DMS53 treated with DMSO at 0.1 percent for 48 hours (cell line): ENCODE results near the gene CRTC1.
"Not testable (repeated sequence)": the region's sequence is repeated elsewhere in the genome, so short reads cannot be mapped to it uniquely, and the experiment has no call there.

Experiments used
- DNase-seq: peaks from one replicate; lab custom pipeline; 2025; ENCODE audit not compliant: unreplicated experiment; lab: John Stamatoyannopoulos, UW

Gene CRTC1

GRCh38 chr19:18668744-18669523 lies 14.5 kb upstream of the CRTC1 start:
- no peak for DNase-seq

GRCh38 chr19:18669524-18669817 lies 14.0 kb upstream of the CRTC1 start:
- DNase-seq, result no peak

- DNase-seq, result no peak
Observed at GRCh38 chr19:18669883-18670282, 13.6 kb upstream of the CRTC1 start.

- DNase-seq, result no peak
Observed at GRCh38 chr19:18670312-18670711, 13.2 kb upstream of the CRTC1 start.

- DNase-seq, result no peak
Observed at GRCh38 chr19:18671303-18672043, 12.0 kb upstream of the CRTC1 start.

- DNase-seq, result no peak
Observed at GRCh38 chr19:18672044-18672451, 11.4 kb upstream of the CRTC1 start.

GRCh38 chr19:18672606-18673337 lies 10.7 kb upstream of the CRTC1 start:
- DNase-seq, result no peak

- DNase-seq, result no peak
Observed at GRCh38 chr19:18674616-18675015, 8.9 kb upstream of the CRTC1 start.

GRCh38 chr19:18675779-18676178 lies 7.7 kb upstream of the CRTC1 start:
- DNase-seq, result no peak

GRCh38 chr19:18676692-18677091 lies 6.8 kb upstream of the CRTC1 start:
- DNase-seq, result no peak

- DNase-seq, result no peak
Observed at GRCh38 chr19:18677156-18677555, 6.3 kb upstream of the CRTC1 start.

- DNase-seq, result not testable (repeated sequence)
Observed at GRCh38 chr19:18680148-18680547, 3.3 kb upstream of the CRTC1 start.

- DNase-seq, result no peak
Observed at GRCh38 chr19:18682807-18683108, 722 bp upstream of the CRTC1 start.

- no peak for DNase-seq
Observed at GRCh38 chr19:18683958-18684641, 620 bp downstream of the CRTC1 start.

- DNase-seq, result no peak
Observed at GRCh38 chr19:18684642-18684993, 1.1 kb downstream of the CRTC1 start.

GRCh38 chr19:18685597-18686190 lies 2.2 kb downstream of the CRTC1 start:
- no peak for DNase-seq

- no peak for DNase-seq
Observed at GRCh38 chr19:18687740-18688465, 4.4 kb downstream of the CRTC1 start.

GRCh38 chr19:18696023-18696422 lies 12.5 kb downstream of the CRTC1 start:
- DNase-seq, result peak; percentile 76

- peak; percentile 48 for DNase-seq
Observed at GRCh38 chr19:18697680-18698079, 14.2 kb downstream of the CRTC1 start.

GRCh38 chr19:18698321-18699167 lies 15.1 kb downstream of the CRTC1 start:
- DNase-seq, result no peak
